ENCODE measurements around the gene DNPH1.

DNPH1 gene

GRCh38 chr6:43181942-43182860 lies 47.1 kb downstream of the DNPH1 start, which contains the start of gene CUL9:
TSS of gene CUL9 (plus strand) at chr6:43182196. CDS start at chr6:43184311, 2,115 bp downstream.
- TF ChIP-seq, protein P1, sequence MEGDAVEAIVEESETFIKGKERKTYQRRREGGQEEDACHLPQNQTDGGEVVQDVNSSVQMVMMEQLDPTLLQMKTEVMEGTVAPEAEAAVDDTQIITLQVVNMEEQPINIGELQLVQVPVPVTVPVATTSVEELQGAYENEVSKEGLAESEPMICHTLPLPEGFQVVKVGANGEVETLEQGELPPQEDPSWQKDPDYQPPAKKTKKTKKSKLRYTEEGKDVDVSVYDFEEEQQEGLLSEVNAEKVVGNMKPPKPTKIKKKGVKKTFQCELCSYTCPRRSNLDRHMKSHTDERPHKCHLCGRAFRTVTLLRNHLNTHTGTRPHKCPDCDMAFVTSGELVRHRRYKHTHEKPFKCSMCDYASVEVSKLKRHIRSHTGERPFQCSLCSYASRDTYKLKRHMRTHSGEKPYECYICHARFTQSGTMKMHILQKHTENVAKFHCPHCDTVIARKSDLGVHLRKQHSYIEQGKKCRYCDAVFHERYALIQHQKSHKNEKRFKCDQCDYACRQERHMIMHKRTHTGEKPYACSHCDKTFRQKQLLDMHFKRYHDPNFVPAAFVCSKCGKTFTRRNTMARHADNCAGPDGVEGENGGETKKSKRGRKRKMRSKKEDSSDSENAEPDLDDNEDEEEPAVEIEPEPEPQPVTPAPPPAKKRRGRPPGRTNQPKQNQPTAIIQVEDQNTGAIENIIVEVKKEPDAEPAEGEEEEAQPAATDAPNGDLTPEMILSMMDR (IDR thresholded peaks at IDR 0.05; ENCODE audit: borderline replicate concordance, insufficient read depth, low read depth, low read length) = no peak
- peak within 1 kb of the TSS; percentile 65 for H3K4me3 ChIP-seq (ENCODE audit: low read depth, low read length)

GRCh38 chr6:43181621-43181941 lies 47.7 kb downstream of the DNPH1 start:
- H3K4me3 ChIP-seq (ENCODE audit: low read depth, low read length) = peak overlapping the region; percentile 65
- TF ChIP-seq, protein P1 (IDR thresholded peaks at IDR 0.05; ENCODE audit: borderline replicate concordance, insufficient read depth, low read depth, low read length) = no peak

- H3K4me3 ChIP-seq (ENCODE audit: low read depth, low read length) = no peak overlapping the region
- TF ChIP-seq, protein P1 (IDR thresholded peaks at IDR 0.05; ENCODE audit: borderline replicate concordance, insufficient read depth, low read depth, low read length) = no peak
Measured at GRCh38 chr6:43180985-43181384, 48.3 kb downstream of the DNPH1 start.

DNA sequence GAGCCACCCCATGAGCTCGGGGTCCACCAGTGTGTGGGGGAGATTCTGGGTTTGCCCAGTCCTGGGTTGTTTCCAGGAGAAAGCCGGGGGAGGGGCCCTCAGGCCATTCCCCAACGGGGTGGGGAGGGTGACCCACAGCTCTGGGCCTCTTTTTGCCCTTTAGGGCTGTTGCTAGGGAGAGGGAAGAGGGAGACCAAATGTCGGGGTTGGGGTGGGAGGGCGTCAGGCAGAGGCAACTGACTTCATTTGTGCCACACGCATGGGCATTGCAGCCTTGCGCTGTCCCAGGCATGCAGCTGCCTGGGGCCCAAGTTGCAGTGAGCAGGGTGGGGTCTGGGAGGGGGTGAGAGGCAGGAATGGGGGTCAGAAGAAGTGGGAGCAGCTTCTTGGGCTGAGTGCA lies 49.2 kb downstream of the DNPH1 start:
- H3K4me3 ChIP-seq (ENCODE audit: low read depth, low read length) = no peak overlapping the region
- TF ChIP-seq, protein P1 (IDR thresholded peaks at IDR 0.05; ENCODE audit: borderline replicate concordance, insufficient read depth, low read depth, low read length) = no peak

GRCh38 chr6:43178951-43179830 lies 50.1 kb downstream of the DNPH1 start:
- no peak overlapping the region for H3K4me3 ChIP-seq (ENCODE audit: low read depth, low read length)
- TF ChIP-seq, protein P1 (IDR thresholded peaks at IDR 0.05; ENCODE audit: borderline replicate concordance, insufficient read depth, low read depth, low read length) = no peak

- no peak overlapping the region for H3K4me3 ChIP-seq (ENCODE audit: low read depth, low read length)
- TF ChIP-seq, protein P1 (IDR thresholded peaks at IDR 0.05; ENCODE audit: borderline replicate concordance, insufficient read depth, low read depth, low read length) = no peak
Measured at GRCh38 chr6:43178150-43178549, 51.1 kb downstream of the DNPH1 start.

All from GM12875 (cell line).